ENCODE measurements around the gene SLC6A5.

DNA sequence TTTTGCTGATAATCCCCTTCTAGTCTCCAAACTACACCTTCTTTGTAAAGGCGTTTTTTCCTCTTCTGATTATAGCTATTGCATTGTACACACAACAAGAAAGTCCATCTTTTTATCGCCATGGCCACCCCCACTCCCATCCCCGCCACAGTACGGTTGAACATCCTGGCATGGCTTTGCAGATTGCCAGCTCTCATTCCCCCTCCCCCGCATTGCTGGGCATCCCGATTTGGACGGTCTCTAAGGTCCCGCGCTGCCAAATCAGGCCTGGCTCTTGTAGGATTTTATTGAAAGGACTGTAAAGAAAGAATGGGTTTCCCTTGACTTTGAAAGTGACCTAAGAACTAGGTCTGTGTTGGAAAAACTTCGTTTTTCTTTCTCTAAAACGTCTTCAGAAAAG lies 916 bp upstream of the SLC6A5 start:
- TF ChIP-seq, protein P1, sequence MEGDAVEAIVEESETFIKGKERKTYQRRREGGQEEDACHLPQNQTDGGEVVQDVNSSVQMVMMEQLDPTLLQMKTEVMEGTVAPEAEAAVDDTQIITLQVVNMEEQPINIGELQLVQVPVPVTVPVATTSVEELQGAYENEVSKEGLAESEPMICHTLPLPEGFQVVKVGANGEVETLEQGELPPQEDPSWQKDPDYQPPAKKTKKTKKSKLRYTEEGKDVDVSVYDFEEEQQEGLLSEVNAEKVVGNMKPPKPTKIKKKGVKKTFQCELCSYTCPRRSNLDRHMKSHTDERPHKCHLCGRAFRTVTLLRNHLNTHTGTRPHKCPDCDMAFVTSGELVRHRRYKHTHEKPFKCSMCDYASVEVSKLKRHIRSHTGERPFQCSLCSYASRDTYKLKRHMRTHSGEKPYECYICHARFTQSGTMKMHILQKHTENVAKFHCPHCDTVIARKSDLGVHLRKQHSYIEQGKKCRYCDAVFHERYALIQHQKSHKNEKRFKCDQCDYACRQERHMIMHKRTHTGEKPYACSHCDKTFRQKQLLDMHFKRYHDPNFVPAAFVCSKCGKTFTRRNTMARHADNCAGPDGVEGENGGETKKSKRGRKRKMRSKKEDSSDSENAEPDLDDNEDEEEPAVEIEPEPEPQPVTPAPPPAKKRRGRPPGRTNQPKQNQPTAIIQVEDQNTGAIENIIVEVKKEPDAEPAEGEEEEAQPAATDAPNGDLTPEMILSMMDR (IDR thresholded peaks at IDR 0.05; ENCODE audit: poor library complexity), result no peak
- no peak for TF ChIP-seq EZH2phosphoT487 (IDR thresholded peaks at IDR 0.05; ENCODE audit: low read depth, severe bottlenecking, unreplicated experiment)

All from hepatocyte (in vitro differentiated cells).